Measurements from ENCODE around the gene CCDC40. TPM values are rescaled to one million over a fixed set of nuclear protein-coding genes. Genes with fewer than 3 reads are reported as not detected.

Gene CCDC40
- total and polyA plus RNA-seq, 10 of the 15 experiments (the other 5 are each of a cell fraction or from before 2014, with no cell fraction given), result 0.06 to 0.10 TPM; not detected in 8

DNA sequence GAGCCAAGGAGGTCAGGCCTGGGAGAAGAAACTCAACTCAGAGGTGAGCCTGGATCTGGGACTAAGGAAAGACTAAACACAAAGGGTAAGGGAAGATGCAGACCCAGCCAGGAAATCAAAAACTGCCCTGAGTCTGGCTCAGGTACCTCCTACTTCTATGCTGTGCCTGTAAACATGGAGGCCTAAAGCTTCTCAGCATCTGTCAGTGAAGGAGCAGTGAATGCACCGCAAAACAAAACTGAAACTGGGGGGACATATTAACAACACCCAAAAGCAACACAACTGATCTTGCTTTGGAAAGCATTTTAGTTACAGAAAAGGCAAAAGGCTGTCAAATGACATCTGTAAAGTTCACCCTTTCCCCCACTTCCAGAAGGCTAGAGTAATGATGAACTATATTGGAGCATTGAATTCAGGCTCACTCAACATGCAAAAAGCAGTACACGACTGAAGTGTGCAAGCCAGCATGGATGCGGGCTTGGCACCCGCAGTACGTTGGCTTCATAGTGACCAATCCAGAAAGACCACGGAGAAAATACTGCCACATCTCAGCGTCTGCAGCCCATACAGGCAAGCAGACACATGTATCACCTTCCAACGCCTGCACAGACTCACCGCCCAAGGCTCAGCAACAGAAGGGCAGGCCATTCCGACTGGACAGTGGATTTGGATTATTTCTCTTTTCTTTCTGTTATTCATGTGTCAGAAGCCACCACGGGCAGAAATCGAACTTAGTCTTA lies 4.6 kb upstream of the CCDC40 start:
- no peak for TF ChIP-seq CHD1 (IDR thresholded peaks at IDR 0.05; ENCODE audit: low read depth, low read length)
- TF ChIP-seq EP300 (IDR thresholded peaks at IDR 0.05; ENCODE audit: borderline replicate concordance in 1 of 2, control insufficient read depth in 1 of 2, low read depth in 2 of 2, low read length in 2 of 2), result no peak
- no peak for TF ChIP-seq ZBED1 (IDR thresholded peaks at IDR 0.05; ENCODE audit: borderline replicate concordance)
- no peak for TF ChIP-seq SUPT20H (IDR thresholded peaks at IDR 0.05; ENCODE audit: borderline replicate concordance, control insufficient read depth, low read depth, low read length)
- no peak for TF ChIP-seq ATF7 (IDR thresholded peaks at IDR 0.05; ENCODE audit: low read depth)
- TF ChIP-seq NFYA (IDR thresholded peaks at IDR 0.05; ENCODE audit: borderline replicate concordance, low read depth, low read length), result no peak
- no peak for TF ChIP-seq BACH1 (IDR thresholded peaks at IDR 0.05; ENCODE audit: borderline replicate concordance)
- TF ChIP-seq NR2F1 (conservative IDR thresholded peaks at IDR 0.05), result no peak
- TF ChIP-seq PML (IDR thresholded peaks at IDR 0.05; ENCODE audit: low read length), result no peak
- no peak for TF ChIP-seq NFIC (IDR thresholded peaks at IDR 0.05; ENCODE audit: low read depth, low read length)
- TF ChIP-seq, protein P1, sequence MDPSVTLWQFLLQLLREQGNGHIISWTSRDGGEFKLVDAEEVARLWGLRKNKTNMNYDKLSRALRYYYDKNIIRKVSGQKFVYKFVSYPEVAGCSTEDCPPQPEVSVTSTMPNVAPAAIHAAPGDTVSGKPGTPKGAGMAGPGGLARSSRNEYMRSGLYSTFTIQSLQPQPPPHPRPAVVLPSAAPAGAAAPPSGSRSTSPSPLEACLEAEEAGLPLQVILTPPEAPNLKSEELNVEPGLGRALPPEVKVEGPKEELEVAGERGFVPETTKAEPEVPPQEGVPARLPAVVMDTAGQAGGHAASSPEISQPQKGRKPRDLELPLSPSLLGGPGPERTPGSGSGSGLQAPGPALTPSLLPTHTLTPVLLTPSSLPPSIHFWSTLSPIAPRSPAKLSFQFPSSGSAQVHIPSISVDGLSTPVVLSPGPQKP (IDR thresholded peaks at IDR 0.05; ENCODE audit: low read depth, low read length), result no peak
- no peak for TF ChIP-seq HDGF (IDR thresholded peaks at IDR 0.05)
- TF ChIP-seq, protein P2, sequence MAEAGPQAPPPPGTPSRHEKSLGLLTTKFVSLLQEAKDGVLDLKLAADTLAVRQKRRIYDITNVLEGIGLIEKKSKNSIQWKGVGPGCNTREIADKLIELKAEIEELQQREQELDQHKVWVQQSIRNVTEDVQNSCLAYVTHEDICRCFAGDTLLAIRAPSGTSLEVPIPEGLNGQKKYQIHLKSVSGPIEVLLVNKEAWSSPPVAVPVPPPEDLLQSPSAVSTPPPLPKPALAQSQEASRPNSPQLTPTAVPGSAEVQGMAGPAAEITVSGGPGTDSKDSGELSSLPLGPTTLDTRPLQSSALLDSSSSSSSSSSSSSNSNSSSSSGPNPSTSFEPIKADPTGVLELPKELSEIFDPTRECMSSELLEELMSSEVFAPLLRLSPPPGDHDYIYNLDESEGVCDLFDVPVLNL (IDR thresholded peaks at IDR 0.05; ENCODE audit: low read depth, low read length), result no peak
- TF ChIP-seq, protein P3, sequence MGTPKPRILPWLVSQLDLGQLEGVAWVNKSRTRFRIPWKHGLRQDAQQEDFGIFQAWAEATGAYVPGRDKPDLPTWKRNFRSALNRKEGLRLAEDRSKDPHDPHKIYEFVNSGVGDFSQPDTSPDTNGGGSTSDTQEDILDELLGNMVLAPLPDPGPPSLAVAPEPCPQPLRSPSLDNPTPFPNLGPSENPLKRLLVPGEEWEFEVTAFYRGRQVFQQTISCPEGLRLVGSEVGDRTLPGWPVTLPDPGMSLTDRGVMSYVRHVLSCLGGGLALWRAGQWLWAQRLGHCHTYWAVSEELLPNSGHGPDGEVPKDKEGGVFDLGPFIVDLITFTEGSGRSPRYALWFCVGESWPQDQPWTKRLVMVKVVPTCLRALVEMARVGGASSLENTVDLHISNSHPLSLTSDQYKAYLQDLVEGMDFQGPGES (IDR thresholded peaks at IDR 0.05), result no peak
- TF ChIP-seq, protein P4, sequence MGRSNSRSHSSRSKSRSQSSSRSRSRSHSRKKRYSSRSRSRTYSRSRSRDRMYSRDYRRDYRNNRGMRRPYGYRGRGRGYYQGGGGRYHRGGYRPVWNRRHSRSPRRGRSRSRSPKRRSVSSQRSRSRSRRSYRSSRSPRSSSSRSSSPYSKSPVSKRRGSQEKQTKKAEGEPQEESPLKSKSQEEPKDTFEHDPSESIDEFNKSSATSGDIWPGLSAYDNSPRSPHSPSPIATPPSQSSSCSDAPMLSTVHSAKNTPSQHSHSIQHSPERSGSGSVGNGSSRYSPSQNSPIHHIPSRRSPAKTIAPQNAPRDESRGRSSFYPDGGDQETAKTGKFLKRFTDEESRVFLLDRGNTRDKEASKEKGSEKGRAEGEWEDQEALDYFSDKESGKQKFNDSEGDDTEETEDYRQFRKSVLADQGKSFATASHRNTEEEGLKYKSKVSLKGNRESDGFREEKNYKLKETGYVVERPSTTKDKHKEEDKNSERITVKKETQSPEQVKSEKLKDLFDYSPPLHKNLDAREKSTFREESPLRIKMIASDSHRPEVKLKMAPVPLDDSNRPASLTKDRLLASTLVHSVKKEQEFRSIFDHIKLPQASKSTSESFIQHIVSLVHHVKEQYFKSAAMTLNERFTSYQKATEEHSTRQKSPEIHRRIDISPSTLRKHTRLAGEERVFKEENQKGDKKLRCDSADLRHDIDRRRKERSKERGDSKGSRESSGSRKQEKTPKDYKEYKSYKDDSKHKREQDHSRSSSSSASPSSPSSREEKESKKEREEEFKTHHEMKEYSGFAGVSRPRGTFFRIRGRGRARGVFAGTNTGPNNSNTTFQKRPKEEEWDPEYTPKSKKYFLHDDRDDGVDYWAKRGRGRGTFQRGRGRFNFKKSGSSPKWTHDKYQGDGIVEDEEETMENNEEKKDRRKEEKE (IDR thresholded peaks at IDR 0.05), result no peak
- TF ChIP-seq, protein P5, sequence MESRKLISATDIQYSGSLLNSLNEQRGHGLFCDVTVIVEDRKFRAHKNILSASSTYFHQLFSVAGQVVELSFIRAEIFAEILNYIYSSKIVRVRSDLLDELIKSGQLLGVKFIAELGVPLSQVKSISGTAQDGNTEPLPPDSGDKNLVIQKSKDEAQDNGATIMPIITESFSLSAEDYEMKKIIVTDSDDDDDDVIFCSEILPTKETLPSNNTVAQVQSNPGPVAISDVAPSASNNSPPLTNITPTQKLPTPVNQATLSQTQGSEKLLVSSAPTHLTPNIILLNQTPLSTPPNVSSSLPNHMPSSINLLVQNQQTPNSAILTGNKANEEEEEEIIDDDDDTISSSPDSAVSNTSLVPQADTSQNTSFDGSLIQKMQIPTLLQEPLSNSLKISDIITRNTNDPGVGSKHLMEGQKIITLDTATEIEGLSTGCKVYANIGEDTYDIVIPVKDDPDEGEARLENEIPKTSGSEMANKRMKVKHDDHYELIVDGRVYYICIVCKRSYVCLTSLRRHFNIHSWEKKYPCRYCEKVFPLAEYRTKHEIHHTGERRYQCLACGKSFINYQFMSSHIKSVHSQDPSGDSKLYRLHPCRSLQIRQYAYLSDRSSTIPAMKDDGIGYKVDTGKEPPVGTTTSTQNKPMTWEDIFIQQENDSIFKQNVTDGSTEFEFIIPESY (IDR thresholded peaks at IDR 0.05), result no peak
- ATAC-seq, result no peak

More for the DNA sequence above, 4.6 kb upstream of the CCDC40 start:
- H4K20me1 ChIP-seq (ENCODE audit: control insufficient read depth, insufficient read depth), result no peaks in the 10 kb centered on the region; the same call in 1 of the 2 replicates
- in situ Hi-C loops (cut with MboI), result no loop called here
- FAIRE-seq (no peak), DNase-seq (ENCODE audit: low read depth, low spot score) (no peak)
- ChIA-PET RAD21 (ENCODE audit: unreplicated experiment) (no interaction called here), SMC1A (ENCODE audit: uncharacterized antibody, unreplicated experiment) (no interaction called here), CTCF (interaction anchor here (1.1 kb wide), 1 partner anchor 25 kb away, joined by 3 read pairs; no protein-coding TSS in a partner anchor), POLR2A (no interaction called here)
- WGBS (ENCODE audit: insufficient coverage, insufficient replicate concordance, low lambda C conversion rate, missing lambda C conversion rate), result 46% methylated on average over 12 of the region's 12 CpGs
- no peak overlapping the region for H2AFZ ChIP-seq (ENCODE audit: control insufficient read depth, low read depth, low read length)
- BruUV-seq (replicated peaks), result no TSS peak
- no peaks in the 10 kb centered on the region for H3K36me3 ChIP-seq (ENCODE audit: control insufficient read depth in 2 of 2, insufficient read depth in 2 of 2, low read length in 1 of 2)
- no peak overlapping the region for H3K27ac ChIP-seq (ENCODE audit: control insufficient read depth, insufficient read depth)
- intact Hi-C loops (cut with micrococcal nuclease; ENCODE audit: unreplicated experiment), result no loop called here
- H3K27me3 ChIP-seq (replicated peaks in 1 of 2; ENCODE audit: control insufficient read depth in 2 of 2, insufficient read depth in 2 of 2, low read length in 1 of 2), result peaks cover 1 to 4% of the 10 kb centered on the region in 2 experiments; a peak in 3 of 4 replicates
- no peaks in the 10 kb centered on the region for H3K79me2 ChIP-seq (ENCODE audit: control insufficient read depth, insufficient read depth, low read length)
- H3K4me3 ChIP-seq, result no peak overlapping the region
- H3K4me1 ChIP-seq (ENCODE audit: control insufficient read depth, insufficient read depth, low read length), result no peaks in the 10 kb centered on the region
- no peak overlapping the region for H3K9ac ChIP-seq (ENCODE audit: control insufficient read depth, insufficient read depth, low read length)
- H3K9me3 ChIP-seq (replicated peaks; ENCODE audit: control insufficient read depth, insufficient read depth, low read length), result no peaks in the 10 kb centered on the region
- H3K4me2 ChIP-seq (ENCODE audit: control insufficient read depth, insufficient read depth), result no peak overlapping the region
